Measurements from ENCODE around the gene ARL10.

The ARL10 gene, protein sequence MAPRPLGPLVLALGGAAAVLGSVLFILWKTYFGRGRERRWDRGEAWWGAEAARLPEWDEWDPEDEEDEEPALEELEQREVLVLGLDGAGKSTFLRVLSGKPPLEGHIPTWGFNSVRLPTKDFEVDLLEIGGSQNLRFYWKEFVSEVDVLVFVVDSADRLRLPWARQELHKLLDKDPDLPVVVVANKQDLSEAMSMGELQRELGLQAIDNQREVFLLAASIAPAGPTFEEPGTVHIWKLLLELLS

DNA sequence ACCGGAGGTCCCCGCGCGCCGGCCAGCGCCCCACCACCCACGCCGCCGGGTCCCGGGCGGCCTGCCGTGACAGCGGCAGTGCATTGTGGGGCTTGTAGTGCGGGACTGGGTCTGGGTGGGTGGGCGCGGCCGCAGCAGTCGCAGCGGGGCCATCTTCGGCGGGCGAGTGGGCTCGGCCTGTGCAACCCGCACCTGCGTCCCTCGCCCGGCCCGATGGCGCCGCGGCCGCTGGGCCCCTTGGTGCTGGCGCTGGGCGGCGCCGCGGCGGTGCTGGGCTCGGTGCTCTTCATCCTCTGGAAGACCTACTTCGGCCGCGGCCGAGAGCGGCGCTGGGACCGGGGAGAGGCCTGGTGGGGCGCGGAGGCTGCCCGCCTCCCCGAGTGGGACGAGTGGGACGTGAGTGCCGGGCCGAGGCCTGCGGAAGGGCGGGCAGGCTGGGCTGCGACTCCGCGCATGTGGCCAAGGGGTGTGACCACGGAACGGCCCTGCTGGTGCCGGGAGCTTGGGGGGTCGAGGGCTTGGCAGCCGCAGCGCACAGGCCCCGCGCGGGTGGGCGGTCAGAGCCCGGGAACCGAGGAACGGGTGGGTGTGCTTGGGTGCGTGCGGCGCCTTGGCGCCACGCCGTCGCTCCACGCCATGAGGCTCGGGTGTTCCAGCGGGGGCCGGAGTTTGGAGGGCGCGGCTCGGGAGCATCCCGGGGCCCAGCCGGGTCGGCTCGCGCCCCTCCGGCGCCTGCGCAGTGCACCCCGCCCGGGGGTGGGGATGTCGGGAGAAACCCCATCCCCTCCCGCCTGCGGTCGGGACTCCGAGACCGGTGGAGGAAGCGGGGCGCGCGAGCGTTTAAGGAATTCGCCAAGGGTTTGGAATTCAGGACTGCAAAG is at the start of gene ARL10:
TSS of gene ARL10 (plus strand) at position 137 of the 881 bp plus-strand sequence. CDS start at position 214, 77 bp downstream.
- Histone ChIP-seq H3K9me3 (replicated peaks in 1 of 11) (no peaks in the 10 kb centered on the region), H3K4me3 (peak within 1 kb of the TSS; percentile 70 to 86 (median 81)), H3K36me3 (peaks cover 0 to 31% (median 23%) of the 10 kb centered on the region in 11 experiments; a peak in 14 of 22 replicates), H3K4me1 (peaks cover 32 to 60% (median 50%) of the 10 kb centered on the region in 10 experiments), H3K27ac (peak within 1 kb of the TSS; percentile 42 to 84 (median 76); a peak in 21 of 22 replicates), H4K20me1 (peaks cover 0 to 20% (median 4%) of the 10 kb centered on the region in 11 experiments; a peak in 8 of 22 replicates), H3K4me2 (peak within 1 kb of the TSS; percentile 89 to 100 (median 97)), H3K9ac (peak within 1 kb of the TSS; percentile 72 to 88 (median 82)), H3K27me3 (peaks cover 10 to 37% (median 24%) of the 10 kb centered on the region in 11 experiments; a peak in 21 of 22 replicates)
- TF ChIP-seq Cebpa-rat (IDR thresholded peaks at IDR 0.05), result no peak

DNA sequence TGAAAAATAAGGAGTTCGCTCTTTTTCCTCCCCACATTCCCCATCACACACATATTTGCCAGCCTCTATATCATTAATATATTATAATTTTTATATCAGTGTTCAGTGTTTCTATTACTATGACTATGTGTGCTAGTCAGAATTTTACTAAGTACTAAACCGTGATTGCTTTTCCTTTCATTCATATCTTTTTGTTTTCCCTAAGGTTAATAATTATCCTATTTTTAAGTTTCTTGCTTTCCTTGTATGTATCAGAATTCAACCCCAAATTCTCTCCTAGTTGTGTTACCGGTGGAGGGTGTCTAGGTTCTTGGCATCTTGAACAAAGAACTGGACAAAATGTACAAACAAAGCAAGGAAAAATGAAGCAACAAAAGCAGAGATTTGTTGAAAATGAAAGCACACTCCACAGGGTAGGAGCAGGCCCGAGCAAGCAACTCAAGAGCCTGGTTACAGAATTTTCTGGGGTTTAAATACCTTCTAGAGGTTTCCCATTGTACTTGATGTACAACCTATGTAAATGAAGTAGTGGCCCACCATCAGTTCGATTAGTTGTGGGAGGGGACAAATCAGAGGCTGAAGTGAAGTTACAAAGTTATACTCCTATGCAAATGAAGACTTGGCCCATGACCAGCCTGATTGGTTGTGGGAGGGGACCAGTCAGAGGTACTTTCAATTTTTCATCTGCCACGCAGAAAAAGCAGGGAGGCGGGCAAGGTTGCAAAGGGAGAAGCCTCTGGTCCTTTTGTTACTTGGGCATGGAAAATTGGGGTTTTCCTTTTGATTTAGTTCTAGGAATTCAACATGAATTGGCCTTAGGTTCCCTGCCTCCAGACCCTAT is 47.5 kb upstream of the ARL10 start:
- no peak overlapping the region for H3K4me3 ChIP-seq
- no peak for TF ChIP-seq Cebpa-rat (IDR thresholded peaks at IDR 0.05)
- no peak overlapping the region for H3K4me2 ChIP-seq
- no peaks in the 10 kb centered on the region for H4K20me1 ChIP-seq
- no peaks in the 10 kb centered on the region for H3K4me1 ChIP-seq
- H3K27ac ChIP-seq, result no peak overlapping the region
- H3K9ac ChIP-seq, result no peak overlapping the region
- no peaks in the 10 kb centered on the region for H3K27me3 ChIP-seq
- no peaks in the 10 kb centered on the region for H3K9me3 ChIP-seq (replicated peaks in 1 of 11)
- H3K36me3 ChIP-seq, result peaks cover 66 to 99% (median 89%) of the 10 kb centered on the region in 11 experiments

DNA sequence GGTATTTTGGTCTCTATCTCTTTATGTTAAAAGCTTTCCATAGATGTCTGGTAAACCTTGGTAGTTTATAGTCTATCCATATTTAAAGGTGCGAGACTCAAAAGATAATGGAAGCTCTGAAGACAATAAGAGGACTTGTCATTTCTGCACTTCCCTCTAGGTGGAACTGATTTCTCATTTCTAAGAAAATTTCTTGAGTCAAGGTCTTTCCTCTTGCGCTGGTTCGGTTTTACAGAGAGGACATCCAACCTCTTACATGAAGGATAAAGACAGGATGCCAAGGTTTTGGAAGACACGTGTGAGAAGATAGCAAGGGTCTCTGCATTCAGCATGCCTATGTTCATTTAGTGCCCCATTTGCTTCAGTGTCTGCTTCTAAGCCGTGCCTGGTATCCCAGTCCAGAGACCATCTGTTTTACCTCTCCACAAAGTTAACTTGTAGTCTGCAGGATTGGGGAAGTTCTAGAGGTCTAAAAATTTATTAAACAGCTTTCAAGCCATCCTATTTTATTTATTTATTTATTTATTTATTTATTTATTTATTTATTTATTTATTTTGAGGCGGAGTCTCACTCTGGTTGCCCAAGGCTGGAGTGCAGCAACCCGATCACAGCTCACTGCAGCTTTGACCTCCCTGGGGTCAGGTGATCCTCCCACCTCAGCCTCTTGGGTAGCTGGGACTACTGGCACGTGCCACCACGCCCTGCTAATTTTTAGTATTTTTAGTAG is 45.3 kb upstream of the ARL10 start:
- no peak for TF ChIP-seq Cebpa-rat (IDR thresholded peaks at IDR 0.05)
- Histone ChIP-seq H3K9ac (no peak overlapping the region), H3K4me3 (no peak overlapping the region), H3K4me2 (no peak overlapping the region), H3K27ac (no peak overlapping the region), H3K36me3 (peaks cover 66 to 99% (median 89%) of the 10 kb centered on the region in 11 experiments), H3K9me3 (replicated peaks in 1 of 11) (no peaks in the 10 kb centered on the region), H3K4me1 (no peaks in the 10 kb centered on the region), H4K20me1 (no peaks in the 10 kb centered on the region), H3K27me3 (no peaks in the 10 kb centered on the region)

- H3K27me3 ChIP-seq, result no peaks in the 10 kb centered on the region
- H3K4me3 ChIP-seq, result no peak overlapping the region
- no peak for TF ChIP-seq Cebpa-rat (IDR thresholded peaks at IDR 0.05)
- H3K4me2 ChIP-seq, result no peak overlapping the region
- H3K9me3 ChIP-seq (replicated peaks in 1 of 11), result no peaks in the 10 kb centered on the region
- no peak overlapping the region for H3K27ac ChIP-seq
- no peaks in the 10 kb centered on the region for H4K20me1 ChIP-seq
- H3K9ac ChIP-seq, result no peak overlapping the region
- no peaks in the 10 kb centered on the region for H3K4me1 ChIP-seq
- peaks cover 64 to 99% (median 89%) of the 10 kb centered on the region in 11 experiments for H3K36me3 ChIP-seq
Observed at GRCh38 chr5:176320577-176320976, 44.7 kb upstream of the ARL10 start.

DNA sequence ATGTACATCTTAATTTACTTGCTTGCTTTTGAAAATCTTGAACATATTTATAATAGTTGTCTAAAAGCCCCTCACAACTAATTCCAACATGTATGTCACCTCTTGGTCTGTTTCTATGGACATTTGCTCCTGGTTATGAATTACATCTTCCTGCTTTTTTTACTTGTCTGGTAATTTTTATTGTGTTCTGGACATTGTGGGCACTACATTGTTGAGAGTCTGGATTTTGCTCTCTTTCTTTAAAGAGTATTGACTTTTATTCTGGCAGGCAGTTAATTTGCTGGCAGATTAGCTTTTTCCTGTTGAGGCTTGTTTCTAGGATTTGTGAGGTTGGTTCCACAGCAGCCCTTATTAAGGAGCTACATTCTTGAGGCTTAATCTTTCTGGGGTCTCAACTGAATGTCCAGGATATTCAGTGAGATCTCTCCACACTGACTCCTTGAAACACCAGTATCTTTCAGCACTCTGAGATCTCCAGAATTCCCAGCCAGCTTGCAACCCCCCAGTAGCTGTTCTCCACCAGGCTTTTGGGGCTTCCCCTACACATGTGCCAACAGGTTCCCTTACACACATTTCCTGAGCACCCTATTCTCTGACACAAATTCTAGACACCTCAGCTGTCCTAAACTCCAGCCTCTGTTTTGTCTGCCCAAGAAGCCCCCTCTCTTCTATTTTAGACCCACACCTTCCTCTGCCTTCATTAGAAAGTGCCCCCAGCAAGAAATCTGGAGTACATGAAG is 31.1 kb upstream of the ARL10 start:
- no peak overlapping the region for H3K4me3 ChIP-seq
- H3K27ac ChIP-seq, result no peak overlapping the region
- H3K4me2 ChIP-seq, result no peak overlapping the region
- peaks cover 14 to 20% (median 16%) of the 10 kb centered on the region in 11 experiments for H3K9me3 ChIP-seq (replicated peaks in 1 of 11)
- no peaks in the 10 kb centered on the region for H4K20me1 ChIP-seq
- TF ChIP-seq Cebpa-rat (IDR thresholded peaks at IDR 0.05), result no peak
- H3K9ac ChIP-seq, result no peak overlapping the region
- peaks cover 47 to 89% (median 71%) of the 10 kb centered on the region in 11 experiments for H3K36me3 ChIP-seq
- no peaks in the 10 kb centered on the region for H3K27me3 ChIP-seq
- H3K4me1 ChIP-seq, result no peaks in the 10 kb centered on the region

DNA sequence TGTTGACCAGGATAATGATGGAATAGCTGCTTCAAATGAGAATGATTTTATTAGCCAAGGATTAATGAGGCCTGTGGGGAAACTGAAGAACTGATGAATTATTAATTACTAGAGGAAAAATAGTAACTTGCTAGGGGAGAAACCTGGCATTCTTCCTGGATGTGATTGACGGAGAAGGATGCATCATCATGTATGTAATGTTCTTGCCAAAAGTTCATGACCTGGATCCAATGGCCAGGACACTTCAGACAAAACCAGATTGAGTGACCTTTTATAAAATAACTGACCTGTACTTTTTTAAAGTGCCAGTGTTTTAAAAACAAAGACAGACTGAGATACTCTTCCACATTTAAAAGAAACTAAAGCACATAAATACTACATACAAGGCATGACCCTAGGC is 27.4 kb upstream of the ARL10 start:
- no peak for TF ChIP-seq Cebpa-rat (IDR thresholded peaks at IDR 0.05)
- Histone ChIP-seq H3K4me1 (no peaks in the 10 kb centered on the region), H3K27me3 (no peaks in the 10 kb centered on the region), H3K9ac (no peak overlapping the region), H3K4me3 (no peak overlapping the region), H3K27ac (no peak overlapping the region), H4K20me1 (no peaks in the 10 kb centered on the region; a peak in 1 of 22 replicates), H3K4me2 (no peak overlapping the region), H3K9me3 (replicated peaks in 1 of 11) (peaks cover 14 to 19% (median 16%) of the 10 kb centered on the region in 11 experiments), H3K36me3 (peaks cover 57 to 100% (median 88%) of the 10 kb centered on the region in 11 experiments)

DNA sequence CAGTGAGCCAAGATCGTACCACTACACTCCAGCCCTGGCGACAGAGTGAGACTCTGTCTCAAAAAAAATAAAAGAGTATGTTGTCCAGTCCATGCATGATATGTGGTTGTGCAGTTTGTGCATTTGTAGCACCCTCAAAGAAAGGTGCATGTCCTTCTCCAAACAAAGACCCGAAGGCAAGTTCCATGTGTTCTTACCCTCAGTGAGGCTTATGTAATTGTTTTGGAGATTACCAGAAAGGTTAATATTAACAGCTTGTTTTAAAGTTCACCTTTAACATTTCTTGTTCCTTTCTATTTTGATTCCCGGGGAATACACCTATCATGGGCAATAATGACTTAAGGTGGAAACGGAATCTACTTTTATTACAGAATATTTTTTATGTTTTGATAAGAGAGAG is 26.0 kb upstream of the ARL10 start:
- Histone ChIP-seq H3K27ac (no peak overlapping the region), H3K36me3 (peaks cover 49 to 99% (median 85%) of the 10 kb centered on the region in 11 experiments), H3K9me3 (replicated peaks in 1 of 11) (peaks cover 3 to 5% (median 3%) of the 10 kb centered on the region in 11 experiments; a peak in 20 of 22 replicates), H3K4me3 (no peak overlapping the region), H3K4me1 (no peaks in the 10 kb centered on the region), H3K4me2 (no peak overlapping the region), H4K20me1 (no peaks in the 10 kb centered on the region; a peak in 1 of 22 replicates), H3K9ac (no peak overlapping the region), H3K27me3 (no peaks in the 10 kb centered on the region)
- no peak for TF ChIP-seq Cebpa-rat (IDR thresholded peaks at IDR 0.05)

All from BLaER1 treated with 17β-estradiol and CSF1 and Interleukin-3, amounts not matched to agents 10 nM and 100 nM (cell line).